ENCODE measurements around the gene ABCC1. TPM values are rescaled to one million over a fixed set of nuclear protein-coding genes. Genes with fewer than 3 reads are reported as not detected.

Gene ABCC1
- polyA plus RNA-seq, 1 of the 3 experiments (the other 2 are of a cell fraction), result 23.7 TPM

DNA sequence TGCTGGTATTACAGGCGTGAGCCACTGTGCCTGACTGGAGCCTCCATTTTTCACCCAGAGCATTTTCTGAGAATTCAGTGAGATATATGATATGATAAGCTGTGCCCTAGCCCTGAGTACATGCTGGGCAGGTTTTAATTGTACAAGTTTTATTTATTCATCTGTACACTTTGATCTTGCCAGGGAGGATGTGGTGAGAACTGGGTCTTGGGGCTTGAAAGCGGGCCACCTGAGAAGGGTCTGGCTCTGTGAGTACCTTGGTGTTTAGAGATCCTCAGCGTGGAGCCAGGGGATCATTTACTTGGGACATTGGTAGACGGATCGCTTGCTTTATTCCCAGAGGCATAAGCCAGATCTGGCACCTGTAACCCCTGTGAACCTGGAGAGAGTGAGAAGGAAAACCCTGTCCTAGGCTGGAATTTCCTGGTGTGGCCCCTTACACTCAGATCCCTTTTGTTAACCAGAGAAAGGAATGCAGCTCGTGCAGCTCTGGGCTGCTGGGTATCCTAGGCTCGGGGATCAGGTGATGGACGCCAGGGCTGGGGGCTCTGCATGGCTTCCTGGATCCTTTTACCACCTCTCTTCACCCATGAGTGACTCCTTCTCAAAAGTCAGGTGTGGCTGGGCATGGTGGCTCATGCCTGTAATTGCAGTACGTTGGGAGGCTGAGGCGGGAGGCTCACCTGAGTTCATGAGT is 91.9 kb downstream of the ABCC1 start:
- Histone ChIP-seq H3K9me3 (no peaks in the 10 kb centered on the region), H3K27ac (ENCODE audit: low read depth in 2 of 2, low read length in 1 of 2) (peak overlapping the region; percentile 20 to 46; a peak in 3 of 4 replicates), H3K36me3 (replicated peaks in 1 of 2; ENCODE audit: control insufficient read depth in 1 of 2, insufficient read depth in 2 of 2, low read length in 1 of 2) (peaks cover 13 to 35% of the 10 kb centered on the region in 2 experiments), H4K20me1 (ENCODE audit: insufficient read depth) (0 out of 2 replicates have a peak, but pooled peaks cover 4% of the 10 kb centered on the region), H3K9ac (no peak overlapping the region), H3K4me3 (ENCODE audit: low read depth in 2 of 2, low read length in 1 of 2) (no peak overlapping the region), H3K9me2 (no peaks in the 10 kb centered on the region), H3K79me2 (ENCODE audit: insufficient read depth) (0 out of 2 replicates have a peak, but pooled peaks cover 5% of the 10 kb centered on the region), H3K4me1 (ENCODE audit: control insufficient read depth in 1 of 2, insufficient read depth in 2 of 2, low read depth in 1 of 2, low read length in 1 of 2) (peaks cover 4 to 8% of the 10 kb centered on the region in 2 experiments; a peak in 2 of 4 replicates), H3F3A (replicated peaks; ENCODE audit: insufficient read depth) (peaks cover 4% of the 10 kb centered on the region), H3K27me3 (ENCODE audit: insufficient read depth) (no peaks in the 10 kb centered on the region), H3K4me2 (no peak overlapping the region; the same call in 1 of the 2 replicates), H2AFZ (ENCODE audit: low read depth) (no peak overlapping the region)
- ChIA-PET CTCF (no interaction called here), POLR2A (no interaction called here)
- no peak for TF ChIP-seq FOXJ3 (CRISPR knock-in tag; IDR thresholded peaks at IDR 0.05)
- no peak for TF ChIP-seq SIN3A (IDR thresholded peaks at IDR 0.05; ENCODE audit: borderline replicate concordance, low read depth, low read length)
- TF ChIP-seq SMC3 (IDR thresholded peaks at IDR 0.05; ENCODE audit: low read depth, low read length), result no peak
- TF ChIP-seq ELF1 (IDR thresholded peaks at IDR 0.05), result no peak
- TF ChIP-seq TAF1 (IDR thresholded peaks at IDR 0.05; ENCODE audit: borderline replicate concordance, low read depth, low read length), result no peak
- no peak for TF ChIP-seq FOXM1 (IDR thresholded peaks at IDR 0.05; ENCODE audit: low read depth)
- no peak for TF ChIP-seq CHD2 (IDR thresholded peaks at IDR 0.05; ENCODE audit: low read length, partially characterized antibody)
- no peak for TF ChIP-seq NRF1 (IDR thresholded peaks at IDR 0.05; ENCODE audit: low read depth, low read length)
- TF ChIP-seq GATA2 (CRISPR knock-in tag; IDR thresholded peaks at IDR 0.05), result no peak
- TF ChIP-seq MEF2A (IDR thresholded peaks at IDR 0.05; ENCODE audit: borderline replicate concordance, low read depth), result no peak
- no peak for TF ChIP-seq MXI1 (IDR thresholded peaks at IDR 0.05; ENCODE audit: low read depth, low read length)
- TF ChIP-seq FOSL2 (IDR thresholded peaks at IDR 0.05; ENCODE audit: borderline replicate concordance, low read depth), result no peak
- TF ChIP-seq YY1 (IDR thresholded peaks at IDR 0.05; ENCODE audit: low read depth), result no peak
- no peak for DNase-seq
- 97% methylated on average over 10 of the region's 10 CpGs for WGBS (ENCODE audit: low lambda C conversion rate)

DNA sequence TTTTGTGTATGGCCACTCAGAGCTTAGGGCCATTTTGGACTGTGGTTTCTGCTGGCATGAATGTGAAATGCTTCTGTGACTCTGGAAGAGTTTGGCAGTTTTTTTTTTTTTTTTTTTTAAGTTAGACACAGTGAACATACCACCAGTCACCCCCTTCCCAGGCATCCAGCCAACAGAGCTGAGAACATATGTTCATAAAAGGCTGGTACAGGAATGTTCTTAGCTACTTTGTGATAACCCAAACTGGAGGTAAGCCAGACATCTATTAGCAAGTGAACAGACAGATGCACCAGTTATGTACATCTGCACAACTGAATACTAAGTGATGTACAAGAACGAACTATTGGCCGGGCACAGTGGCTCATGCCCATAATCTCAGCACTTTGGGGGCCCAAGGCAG is 92.7 kb downstream of the ABCC1 start:
- H3K9me3 ChIP-seq, result no peaks in the 10 kb centered on the region
- CTCF ChIA-PET, result no interaction called here
- H3K36me3 ChIP-seq (replicated peaks in 1 of 2; ENCODE audit: control insufficient read depth in 1 of 2, insufficient read depth in 2 of 2, low read length in 1 of 2), result peaks cover 14 to 31% of the 10 kb centered on the region in 2 experiments
- POLR2A ChIA-PET, result no interaction called here
- H3K79me2 ChIP-seq (ENCODE audit: insufficient read depth), result peaks cover 5% of the 10 kb centered on the region; the same call in 1 of the 2 replicates
- no peak overlapping the region for H2AFZ ChIP-seq (ENCODE audit: low read depth)
- 0 out of 2 replicates have a peak, but pooled peaks cover 4% of the 10 kb centered on the region for H4K20me1 ChIP-seq (ENCODE audit: insufficient read depth)
- H3K4me3 ChIP-seq (ENCODE audit: low read depth in 2 of 2, low read length in 1 of 2), result no peak overlapping the region
- peak; percentile 71 for DNase-seq
- peaks cover 4% of the 10 kb centered on the region for H3F3A ChIP-seq (replicated peaks; ENCODE audit: insufficient read depth)
- peaks cover 4 to 8% of the 10 kb centered on the region in 2 experiments; a peak in 2 of 4 replicates for H3K4me1 ChIP-seq (ENCODE audit: control insufficient read depth in 1 of 2, insufficient read depth in 2 of 2, low read depth in 1 of 2, low read length in 1 of 2)
- H3K27me3 ChIP-seq (ENCODE audit: insufficient read depth), result no peaks in the 10 kb centered on the region
- no peaks in the 10 kb centered on the region for H3K9me2 ChIP-seq
- no peak overlapping the region for H3K9ac ChIP-seq
- 39% methylated on average over 2 of the region's 2 CpGs for WGBS (ENCODE audit: low lambda C conversion rate)
- no peak overlapping the region; the same call in 1 of the 2 replicates for H3K4me2 ChIP-seq
- H3K27ac ChIP-seq (ENCODE audit: low read depth in 2 of 2, low read length in 1 of 2), result peak overlapping the region; percentile 20 to 46; a peak in 3 of 4 replicates
- peak; percentile 75 for TF ChIP-seq CHD2 (IDR thresholded peaks at IDR 0.05; ENCODE audit: low read length, partially characterized antibody)
- peak; percentile 99 for TF ChIP-seq RCOR1 (IDR thresholded peaks at IDR 0.05; ENCODE audit: low read length)
- peak; percentile 18; the same call in 1 of the 2 replicates for TF ChIP-seq RAD21 (IDR thresholded peaks at IDR 0.05; ENCODE audit: low read length)
- TF ChIP-seq PBX3 (IDR thresholded peaks at IDR 0.05), result peak; percentile 35
- TF ChIP-seq GABPA (IDR thresholded peaks at IDR 0.05; ENCODE audit: low read depth), result no peak
- TF ChIP-seq EP300 (IDR thresholded peaks at IDR 0.05; ENCODE audit: borderline replicate concordance in 1 of 2, low read depth in 1 of 2, low read length in 1 of 2), result peak; percentile 38 to 64; a peak in 3 of 4 replicates
- TF ChIP-seq NFIC (IDR thresholded peaks at IDR 0.05; ENCODE audit: borderline replicate concordance), result peak; percentile 89
- no peak for TF ChIP-seq EZH2phosphoT487 (IDR thresholded peaks at IDR 0.05; ENCODE audit: borderline replicate concordance, low read depth)
- TF ChIP-seq NRF1 (IDR thresholded peaks at IDR 0.05; ENCODE audit: low read depth, low read length), result no peak
- 0 out of 2 replicates have a peak, but pooled peaks have one; percentile 23 for TF ChIP-seq MAX (IDR thresholded peaks at IDR 0.05; ENCODE audit: low read depth)
- no peak for TF ChIP-seq RFX5 (IDR thresholded peaks at IDR 0.05; ENCODE audit: low read length)
- TF ChIP-seq YY1 (IDR thresholded peaks at IDR 0.05; ENCODE audit: low read depth), result peak; percentile 48; the same call in 1 of the 2 replicates
- TF ChIP-seq GATA2 (CRISPR knock-in tag; IDR thresholded peaks at IDR 0.05), result no peak
- TF ChIP-seq, protein P1, sequence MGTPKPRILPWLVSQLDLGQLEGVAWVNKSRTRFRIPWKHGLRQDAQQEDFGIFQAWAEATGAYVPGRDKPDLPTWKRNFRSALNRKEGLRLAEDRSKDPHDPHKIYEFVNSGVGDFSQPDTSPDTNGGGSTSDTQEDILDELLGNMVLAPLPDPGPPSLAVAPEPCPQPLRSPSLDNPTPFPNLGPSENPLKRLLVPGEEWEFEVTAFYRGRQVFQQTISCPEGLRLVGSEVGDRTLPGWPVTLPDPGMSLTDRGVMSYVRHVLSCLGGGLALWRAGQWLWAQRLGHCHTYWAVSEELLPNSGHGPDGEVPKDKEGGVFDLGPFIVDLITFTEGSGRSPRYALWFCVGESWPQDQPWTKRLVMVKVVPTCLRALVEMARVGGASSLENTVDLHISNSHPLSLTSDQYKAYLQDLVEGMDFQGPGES (IDR thresholded peaks at IDR 0.05; ENCODE audit: low read depth, low read length), result no peak
- TF ChIP-seq FOXJ3 (CRISPR knock-in tag; IDR thresholded peaks at IDR 0.05), result no peak
- TF ChIP-seq FOSL2 (IDR thresholded peaks at IDR 0.05; ENCODE audit: borderline replicate concordance, low read depth), result no peak; the same call in 1 of the 2 replicates

Measured in SK-N-SH (cell line).